HG02678 (cell line): ENCODE measurements around the gene ABCC12.
"Not testable (repeated sequence)": the region's sequence is repeated elsewhere in the genome, so short reads cannot be mapped to it uniquely, and the experiment has no call there.

Experiments
- ATAC-seq: cut with Tn5 transposase; IDR thresholded peaks from one replicate; pipeline ENCODE4 v1.9.1; 2021; ENCODE audit warnings: mild to moderate bottlenecking, moderate library complexity; ENCODE audit not compliant: unreplicated experiment

ABCC12 gene

DNA sequence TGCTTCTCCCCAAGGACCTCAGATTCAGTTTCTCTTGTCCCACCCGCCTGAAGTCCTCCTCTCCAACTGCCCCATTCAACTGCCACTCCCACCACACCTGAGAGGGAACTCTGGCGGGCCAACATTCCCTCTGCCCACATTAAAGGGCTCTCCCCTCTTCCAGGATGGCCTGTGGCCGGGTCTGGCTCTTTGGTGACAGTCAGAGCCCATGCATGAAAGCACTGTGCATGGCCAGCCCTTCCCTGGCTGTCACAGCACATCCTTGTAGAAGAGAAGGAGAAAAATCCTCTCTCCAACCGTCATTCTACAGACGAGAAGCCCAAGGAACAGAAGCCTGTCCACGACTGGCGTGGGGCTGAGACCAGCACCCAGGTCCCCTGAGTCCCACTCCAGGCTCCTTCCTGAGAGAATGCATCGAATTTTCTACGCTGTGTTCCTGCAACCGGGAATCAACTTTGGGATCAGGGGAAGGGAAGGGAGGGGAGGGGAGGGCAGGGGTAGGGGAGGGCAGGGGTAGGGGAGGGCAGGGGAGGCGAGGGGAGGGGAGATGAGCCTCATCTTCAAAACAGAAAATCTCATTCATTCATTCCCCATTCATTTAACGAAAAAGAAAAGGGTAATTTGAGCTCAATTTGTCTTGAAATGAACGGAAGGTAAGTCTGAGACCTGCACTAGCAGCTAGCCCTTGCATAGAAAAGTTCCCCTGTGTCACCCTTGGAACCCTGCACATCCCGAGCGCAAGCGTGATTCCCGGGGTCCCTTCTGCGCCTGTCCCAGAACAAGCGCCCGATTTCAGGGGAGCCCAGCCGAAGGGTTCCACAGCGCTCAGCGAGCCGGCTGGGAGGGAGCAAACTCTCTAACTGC lies at the start of gene ABCC12:
Gene ABCC12, minus strand, starts transcription at position 68 of the 864 bp plus-strand sequence. CDS start 9,569 bp downstream, outside the sequence.
- no peak for ATAC-seq

DNA sequence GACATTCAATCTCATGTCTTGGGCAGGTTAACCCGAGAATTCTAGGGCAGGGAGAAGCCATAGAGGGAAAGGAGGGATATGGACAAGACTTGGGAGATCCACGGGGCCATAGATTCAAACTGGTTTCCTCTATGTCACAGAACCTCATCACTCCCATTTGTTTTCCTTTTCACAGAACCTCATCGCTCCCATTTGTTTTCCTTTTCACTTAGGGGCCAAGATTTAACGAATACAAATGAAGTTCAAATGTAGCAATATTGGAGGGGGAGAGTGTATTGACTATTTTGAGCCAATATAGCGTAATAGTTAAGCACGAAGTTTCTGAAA lies 49.0 kb upstream of the ABCC12 start:
- ATAC-seq = no peak

DNA sequence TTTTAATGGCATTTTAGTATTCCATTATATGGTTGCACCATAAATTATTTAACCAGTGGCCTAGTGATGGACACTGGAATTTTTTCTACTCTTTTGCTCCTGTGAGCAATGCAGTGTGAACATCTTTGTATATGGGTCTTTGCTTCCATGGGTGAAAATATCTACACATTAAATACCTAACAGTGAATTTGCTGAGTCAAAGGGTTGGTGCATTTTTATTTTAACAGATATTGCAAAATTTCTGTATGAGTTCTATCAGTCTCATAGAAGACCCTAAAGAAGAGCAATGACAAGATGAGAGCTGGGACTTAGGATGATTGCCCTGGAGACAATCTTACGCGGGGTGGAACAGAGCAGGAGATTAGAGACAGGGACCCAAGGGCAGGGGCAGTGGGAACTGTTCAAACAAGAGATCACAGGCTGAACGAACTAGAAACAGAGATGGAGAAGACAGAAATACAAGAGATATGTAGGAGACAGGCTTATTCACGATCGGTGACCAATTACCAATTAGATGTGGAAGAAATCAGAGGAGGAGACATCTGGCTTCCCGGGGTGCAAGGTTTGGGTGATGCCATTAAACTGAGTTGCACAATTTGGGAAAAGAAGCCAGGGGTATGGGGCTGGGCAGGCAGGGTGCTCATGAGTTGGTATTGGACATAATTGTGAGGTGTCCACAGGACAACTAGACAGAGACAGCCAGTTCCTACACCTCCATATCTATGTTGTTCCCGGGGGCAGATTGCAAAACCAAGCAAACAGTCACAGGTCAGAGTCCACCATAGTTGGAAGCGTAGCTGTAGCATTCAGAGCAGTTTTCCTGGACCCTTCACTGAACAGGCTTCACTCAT lies 48.4 kb upstream of the ABCC12 start:
- no peak for ATAC-seq

DNA sequence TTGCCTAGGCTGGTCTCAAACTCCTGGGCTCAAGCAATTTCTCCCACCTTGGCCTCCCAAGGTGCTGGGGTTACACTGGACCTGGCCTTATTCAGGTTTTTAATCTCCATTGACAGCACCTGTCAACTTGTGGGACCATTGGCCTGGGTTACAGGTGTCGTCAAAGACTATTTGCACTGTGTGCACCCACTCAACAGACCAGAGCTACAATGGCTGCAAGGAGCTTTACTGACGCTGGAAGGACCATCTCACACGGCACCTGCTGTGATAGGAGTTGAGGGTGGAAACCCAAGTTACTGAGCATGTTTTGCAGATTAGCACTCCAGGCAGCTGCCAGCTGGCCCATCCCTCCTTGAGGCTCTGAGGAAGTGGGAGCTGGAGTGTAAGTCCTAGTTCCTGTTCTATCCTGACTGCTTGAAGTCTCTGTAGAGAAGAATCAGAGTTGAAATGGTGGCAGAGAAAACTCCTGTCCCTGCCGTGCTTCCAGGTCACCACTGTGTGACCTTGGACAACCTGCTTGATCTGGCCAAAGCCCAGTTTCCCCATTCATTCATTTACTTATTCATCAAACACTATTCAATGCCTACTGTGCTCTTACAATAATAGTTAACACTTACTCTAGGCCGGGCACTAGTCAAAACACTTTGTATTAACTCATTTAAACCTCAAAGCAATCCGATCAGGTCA lies 45.9 kb upstream of the ABCC12 start:
- no peak for ATAC-seq

DNA sequence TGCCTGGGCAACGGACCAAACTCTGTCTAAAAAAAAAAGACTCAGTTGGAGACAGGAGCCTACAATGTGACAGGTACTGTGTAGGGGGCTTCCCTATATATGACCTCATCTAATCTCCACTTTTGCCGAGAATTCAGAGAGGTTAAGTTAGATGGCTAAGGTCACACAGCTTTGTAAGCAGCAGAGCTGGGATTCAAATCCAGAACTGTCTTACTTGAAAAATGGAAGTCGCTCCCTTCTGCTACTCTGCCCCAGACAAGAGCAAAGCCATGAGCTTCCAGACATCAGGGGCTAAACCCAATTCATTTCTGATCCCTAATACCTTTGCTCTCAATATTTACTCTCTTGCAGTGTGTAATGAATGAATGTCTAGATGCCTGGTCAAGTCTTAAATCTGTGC lies 41.5 kb upstream of the ABCC12 start:
- no peak for ATAC-seq

DNA sequence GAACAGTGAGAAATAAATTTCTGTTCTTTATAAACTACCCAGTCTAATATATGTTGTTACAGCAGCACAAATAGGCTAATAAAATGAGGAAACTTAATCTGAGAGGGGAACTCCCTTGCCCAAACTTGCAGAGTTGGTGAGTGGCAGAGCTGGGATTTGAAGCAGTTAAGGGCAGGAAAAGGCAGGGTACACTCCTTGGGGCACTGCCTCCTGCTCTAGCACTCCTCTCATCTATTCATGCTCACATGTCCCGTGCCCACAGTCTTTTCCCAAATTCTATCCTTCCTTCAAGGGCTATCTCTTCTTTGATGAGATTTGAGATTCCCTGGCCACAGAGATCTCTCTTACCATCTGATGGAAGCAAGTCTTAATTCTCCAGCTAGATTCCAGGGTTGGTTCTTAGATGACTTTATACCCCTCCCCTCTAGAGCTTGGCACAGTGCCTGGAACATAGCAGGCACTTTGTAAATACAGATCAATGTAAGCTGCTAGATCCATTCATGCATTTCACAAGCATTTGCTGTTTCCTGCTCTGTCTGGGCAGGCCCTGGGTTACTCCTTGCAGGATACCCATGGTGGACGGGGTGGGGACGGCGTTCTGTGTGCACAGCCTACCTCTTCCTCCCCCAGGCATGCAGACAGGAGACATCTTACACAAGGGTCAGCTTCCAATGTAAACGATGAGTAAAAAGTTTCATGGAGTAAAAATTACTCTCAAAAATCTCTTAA lies 39.2 kb upstream of the ABCC12 start:
- ATAC-seq = no peak

DNA sequence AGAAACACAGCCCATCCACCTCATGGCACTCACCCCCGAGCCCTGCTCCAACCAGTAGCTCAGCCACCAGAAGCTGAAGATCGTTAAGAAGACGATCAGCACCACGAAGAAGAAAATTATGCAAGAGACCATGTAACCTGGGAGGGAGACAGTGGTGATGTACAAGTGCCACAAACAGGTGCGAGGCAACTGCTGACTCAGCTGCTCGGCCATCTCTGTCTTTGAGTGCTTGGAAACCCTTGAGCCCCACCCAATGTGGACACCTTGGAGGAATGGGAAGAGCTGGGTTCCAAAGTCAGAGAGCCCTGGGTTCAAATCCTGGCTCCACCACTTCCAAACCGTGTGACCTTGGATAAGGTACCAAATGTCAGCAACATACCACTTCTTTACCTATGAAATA lies 38.1 kb upstream of the ABCC12 start:
- no peak for ATAC-seq

DNA sequence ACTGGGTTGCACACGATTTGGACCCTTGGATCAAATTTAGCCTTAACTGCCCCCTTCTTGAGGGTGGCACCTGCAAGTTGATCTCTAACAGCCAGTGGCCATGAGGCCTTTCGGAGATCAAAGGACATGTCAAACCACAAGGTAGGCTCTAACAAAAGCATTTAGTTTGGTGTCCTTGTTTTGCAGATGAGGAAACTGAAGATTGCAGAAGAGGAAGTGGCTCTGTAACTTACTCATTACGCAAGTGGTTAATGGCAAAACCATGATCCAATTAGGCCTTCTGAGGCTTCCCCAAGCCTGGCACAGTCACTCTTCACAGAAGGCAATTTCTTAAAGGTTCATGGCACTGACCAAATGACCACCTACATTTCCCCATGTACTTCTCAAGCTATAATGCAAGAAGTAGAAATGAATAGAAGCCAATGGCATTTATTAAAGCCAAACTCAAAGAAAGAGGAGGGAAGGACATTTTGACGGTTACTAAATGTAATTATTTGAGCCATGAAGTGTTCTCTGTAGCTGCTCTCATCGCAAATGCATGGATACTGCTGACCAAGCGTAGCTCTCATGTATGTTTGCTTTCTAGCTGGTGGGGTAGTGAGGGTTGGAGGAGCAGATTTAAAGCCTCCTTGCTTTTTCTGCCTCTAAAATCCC lies 32.8 kb upstream of the ABCC12 start:
- peak; percentile 90 for ATAC-seq

DNA sequence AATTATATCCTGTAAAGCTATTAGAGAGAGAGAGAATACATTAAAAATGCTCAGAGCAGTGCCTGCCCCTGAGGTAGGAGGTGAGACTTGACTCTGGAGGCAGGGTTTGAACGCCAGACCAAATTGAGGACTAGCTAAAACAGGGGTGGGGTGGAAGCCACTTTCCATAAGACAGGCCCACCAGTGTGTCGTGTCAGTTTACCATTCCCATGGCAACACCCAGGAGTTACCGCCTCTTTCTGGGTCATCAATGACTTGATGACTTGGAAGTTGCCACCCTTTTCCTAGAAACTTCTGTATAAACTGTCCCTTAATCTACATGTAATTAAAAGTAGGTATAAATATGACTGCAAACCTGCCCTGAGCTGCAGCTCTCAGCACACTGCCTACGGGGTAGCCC lies 32.0 kb upstream of the ABCC12 start:
- ATAC-seq = no peak

DNA sequence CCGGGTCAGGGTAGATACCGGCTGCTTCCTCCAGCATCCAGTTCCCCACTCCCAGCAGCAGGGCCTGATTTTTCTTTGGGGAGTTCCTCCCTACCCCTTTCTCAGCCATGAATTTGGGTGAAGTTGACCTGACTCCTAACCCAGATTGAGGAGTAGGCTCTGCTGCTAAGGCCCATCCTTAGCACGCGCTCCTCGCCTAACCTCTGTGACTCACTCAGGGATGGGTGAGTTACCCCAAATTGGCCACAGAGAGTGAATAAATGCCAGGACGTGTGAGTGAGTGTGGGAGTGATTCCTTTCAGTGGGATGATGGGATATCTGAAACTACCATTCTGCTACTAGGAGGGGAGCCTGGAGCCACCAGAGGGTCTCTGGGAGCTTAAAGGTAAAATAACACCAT lies 28.9 kb upstream of the ABCC12 start:
- no peak for ATAC-seq

DNA sequence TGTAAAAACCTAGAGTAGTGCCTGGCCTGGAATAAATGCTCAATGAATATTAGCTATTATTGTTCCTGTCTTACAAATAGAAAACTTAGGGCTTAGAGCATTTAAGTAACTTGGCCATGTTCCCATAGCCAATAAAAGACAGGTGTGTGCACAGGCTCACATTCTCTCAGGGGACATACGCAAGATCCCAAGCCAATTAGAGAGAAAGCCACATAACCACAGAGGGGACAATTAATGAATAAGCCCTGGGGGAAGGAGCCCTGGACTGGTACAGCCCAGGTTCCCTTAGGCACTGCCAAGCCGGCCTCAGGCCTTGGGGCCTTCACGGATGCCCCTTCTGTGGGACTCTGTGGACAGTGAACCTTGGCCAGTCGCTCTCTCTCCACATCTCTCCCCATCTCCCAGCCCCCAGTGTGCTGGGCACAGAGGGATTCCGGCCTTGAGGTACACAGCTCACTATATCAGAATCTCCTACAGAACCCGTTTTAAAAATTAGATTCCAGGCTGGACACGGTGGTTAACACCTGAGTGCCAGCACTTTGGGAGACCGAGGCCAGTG lies 27.3 kb upstream of the ABCC12 start:
- ATAC-seq = no peak

DNA sequence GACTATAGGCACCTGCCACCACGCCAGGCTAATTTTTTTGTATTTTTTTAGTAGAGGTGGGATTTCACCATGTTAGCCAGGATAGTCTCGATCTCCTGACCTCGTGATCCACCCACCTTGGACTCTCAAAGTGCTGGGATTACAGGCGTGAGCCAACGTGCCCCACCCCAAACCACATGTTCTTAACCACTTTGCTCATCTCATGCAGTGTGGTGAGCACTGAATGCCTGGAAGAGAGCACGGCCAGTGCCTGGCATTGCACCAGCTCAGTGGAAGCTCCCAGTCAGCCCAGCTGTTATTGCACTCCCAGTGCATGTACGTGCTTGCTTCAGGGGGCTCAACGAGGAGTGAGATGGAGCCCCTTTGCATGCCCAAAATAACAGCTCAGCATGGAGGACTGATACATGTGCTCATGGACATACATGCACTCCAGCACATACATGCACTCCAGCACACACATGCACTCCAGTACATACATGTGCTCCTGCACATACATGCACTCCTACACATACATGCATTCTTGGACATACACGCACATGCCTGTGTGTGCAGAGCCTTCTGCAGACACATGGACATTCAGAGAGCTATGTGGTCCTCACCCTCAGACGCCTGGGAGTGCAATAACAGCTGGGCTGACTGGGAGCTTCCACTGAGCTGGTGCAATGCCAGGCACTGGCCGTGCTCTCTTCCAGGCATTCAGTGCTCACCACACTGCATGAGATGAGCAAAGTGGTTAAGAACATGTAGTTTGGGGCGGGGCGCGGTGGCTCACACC lies 26.1 kb upstream of the ABCC12 start:
- ATAC-seq = not testable (repeated sequence)

DNA sequence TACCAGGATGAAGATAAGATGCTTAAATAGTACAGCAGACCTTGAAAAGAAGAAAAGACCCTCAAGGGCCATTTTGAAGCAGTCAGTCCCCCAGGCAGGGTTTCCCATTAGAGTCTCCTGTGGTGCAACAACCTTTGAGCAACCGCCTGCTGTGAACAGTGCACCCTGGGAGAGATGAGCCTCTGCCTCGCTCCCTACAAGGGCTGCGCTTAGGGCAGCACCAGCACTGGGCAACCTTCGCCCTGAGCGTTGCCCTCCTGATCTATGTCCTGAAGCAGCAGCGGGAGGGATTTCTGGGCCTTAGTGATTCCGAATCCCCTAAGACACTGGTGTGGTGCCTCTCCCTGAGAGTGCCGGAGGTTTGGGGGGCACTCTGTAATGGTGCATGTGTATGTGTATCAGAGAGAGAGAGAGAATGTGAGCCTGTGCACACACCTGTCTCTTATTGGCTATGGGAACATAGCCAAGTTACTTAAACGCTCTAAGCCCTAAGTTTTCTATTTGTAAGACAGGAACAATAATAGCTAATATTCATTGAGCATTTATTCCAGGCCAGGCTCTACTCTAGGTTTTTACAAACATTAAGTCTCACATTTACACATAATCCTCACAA lies 25.2 kb upstream of the ABCC12 start:
- ATAC-seq = no peak

DNA sequence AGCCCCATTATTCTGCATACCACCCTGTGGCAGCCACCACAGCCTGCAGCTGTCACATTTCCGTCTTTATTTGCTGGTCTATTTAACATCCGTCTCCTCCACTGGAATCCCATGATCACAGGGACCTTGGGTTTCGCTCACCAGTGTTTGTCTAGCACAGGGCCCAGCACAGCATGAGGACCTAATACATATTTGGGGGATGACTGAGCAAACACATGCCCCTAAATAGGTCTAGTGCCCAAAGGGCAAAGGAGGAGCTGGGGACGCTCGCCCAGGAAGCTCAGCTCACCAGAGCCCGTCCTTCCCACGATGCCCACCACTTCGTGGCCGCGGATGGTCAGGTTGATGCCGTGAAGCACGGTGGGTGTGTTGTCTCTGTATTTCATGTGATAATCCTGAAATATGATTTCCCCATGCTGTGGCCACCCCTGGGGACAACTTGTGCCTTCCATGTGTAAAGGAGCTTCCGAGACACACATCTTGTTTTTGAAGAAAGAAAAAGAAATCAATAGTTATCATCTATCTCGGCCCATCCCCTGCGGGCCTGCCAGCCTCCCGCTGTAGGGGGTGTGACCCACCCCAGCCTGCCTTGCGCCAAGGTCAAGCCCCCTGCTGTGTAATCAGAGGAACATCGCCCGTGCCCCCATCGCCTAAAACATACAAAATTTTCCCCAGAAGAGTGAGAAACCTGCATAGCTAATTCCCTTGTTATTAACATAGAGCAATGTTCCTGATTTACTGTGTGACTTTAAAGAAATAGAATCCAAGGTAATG lies 21.0 kb upstream of the ABCC12 start:
- no peak for ATAC-seq

DNA sequence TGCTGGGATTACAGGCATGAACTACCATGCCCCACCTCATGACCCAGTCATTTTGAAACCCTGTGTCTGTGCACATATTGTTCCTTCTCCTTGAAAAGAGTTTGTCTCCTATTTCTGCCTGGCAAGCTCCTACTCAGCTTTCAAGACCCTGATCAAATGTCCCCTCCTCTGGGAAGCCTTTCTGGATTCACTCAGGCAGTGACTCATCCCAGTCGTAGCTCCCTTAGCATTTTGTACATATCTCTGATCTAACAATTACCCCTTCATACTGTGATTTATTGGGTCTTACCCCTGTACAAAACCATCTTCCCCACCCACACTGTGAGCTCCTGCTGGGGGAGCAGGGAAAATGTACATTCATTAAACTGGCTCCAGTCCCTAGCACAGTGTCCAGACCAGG lies 18.1 kb upstream of the ABCC12 start:
- ATAC-seq = no peak

DNA sequence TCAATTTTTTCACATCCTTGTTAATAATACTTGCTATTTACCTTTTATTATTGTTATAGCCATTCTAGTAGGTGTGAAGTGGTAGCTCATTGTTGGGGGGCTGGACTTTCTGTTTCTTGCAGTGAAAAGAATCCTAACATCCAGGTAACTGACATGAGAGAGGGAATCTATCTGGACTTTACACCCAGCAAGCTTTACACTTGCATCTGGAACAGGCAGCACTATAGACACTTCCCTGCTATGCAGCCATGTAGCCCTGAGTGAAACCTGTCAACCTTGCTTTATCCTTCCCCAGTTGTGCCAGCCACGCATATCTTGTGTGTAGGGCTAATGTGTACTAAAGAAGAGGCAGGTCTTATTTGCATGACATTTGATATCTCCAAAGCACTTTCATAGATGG lies 16.9 kb upstream of the ABCC12 start:
- no peak for ATAC-seq

DNA sequence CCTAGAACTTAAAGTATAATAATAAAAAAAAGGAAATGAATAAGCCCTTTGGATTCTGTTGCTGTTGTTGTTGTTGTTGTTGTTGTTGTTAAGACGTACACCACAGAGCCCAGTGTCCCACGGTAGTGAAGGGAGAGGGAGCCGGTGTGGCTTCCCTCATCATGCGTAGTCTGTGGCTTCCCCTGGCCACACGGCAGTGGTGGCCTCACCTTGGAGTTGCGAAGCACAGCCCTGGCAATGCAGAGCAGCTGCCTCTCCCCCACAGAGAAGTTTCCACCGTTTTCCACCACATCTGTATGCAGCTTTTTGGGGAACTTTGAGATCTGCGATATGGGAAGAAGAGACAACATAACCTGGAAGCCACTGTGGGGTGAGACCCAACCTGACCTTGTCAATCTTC lies 14.1 kb upstream of the ABCC12 start:
- no peak for ATAC-seq

DNA sequence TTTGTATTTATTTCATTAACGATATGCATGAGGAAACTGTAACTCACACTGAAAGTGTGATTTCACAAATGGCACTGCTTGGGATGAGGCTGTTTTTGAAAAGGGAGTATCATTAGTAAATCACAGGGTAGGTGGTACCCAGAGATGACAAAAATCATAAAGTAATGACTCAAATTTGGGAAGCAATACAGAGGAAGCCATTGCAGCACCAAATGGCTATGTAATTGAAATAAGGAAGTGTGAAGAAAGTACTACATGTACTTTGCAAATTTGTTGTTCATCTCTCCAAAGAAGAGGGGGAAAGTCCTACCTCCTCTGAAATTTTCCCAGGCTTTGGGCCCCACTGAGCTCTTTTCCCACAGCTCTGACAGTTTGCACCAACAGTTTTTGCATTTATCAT lies 12.3 kb upstream of the ABCC12 start:
- no peak for ATAC-seq
